ENCODE data around the gene TIMM50. TPM values are rescaled to one million over a fixed set of nuclear protein-coding genes. Genes with fewer than 3 reads are reported as not detected.

Gene TIMM50
- total and polyA plus RNA-seq, 2 of the 8 experiments (the other 6 are each of a cell fraction or from before 2014, with no cell fraction given) = 155 to 187 TPM

DNA sequence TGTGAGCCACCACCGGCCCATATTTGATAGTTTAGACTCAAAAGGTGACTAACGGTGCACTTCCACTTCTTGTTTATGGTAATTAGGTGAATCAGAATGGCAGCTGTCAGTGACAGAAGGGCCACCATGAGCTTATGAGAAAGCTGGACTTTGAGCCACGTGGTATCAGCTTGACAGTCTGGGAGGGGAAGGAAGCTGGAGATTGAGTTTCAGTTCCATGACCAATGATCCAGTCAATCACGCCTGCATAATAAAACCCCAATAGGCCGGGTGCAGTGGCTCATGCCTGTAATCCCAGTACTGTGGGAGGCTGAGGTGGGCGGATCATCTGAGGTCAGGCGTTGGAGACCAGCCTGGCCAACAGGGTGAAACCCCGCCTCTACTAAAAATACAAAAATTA, 43.9 kb downstream of the TIMM50 start:
- H3K79me2 ChIP-seq (ENCODE audit: control insufficient read depth in 1 of 2, insufficient read depth in 2 of 2, low read length in 2 of 2) = no peaks in the 10 kb centered on the region
- no peaks in the 10 kb centered on the region for H3K79me1 ChIP-seq (ENCODE audit: low read depth, low read length)
- H3K23me2 ChIP-seq (ENCODE audit: low read depth, low read length) = no peaks in the 10 kb centered on the region
- no peak overlapping the region for H3K4ac ChIP-seq (replicated peaks; ENCODE audit: insufficient read length, low read depth, low read length)
- POLR2A ChIA-PET (ENCODE audit: partially characterized antibody) = interaction anchor here (1.3 to 2.7 kb wide), 6 partner anchors 9 to 89 kb away, joined by 4 to 13 read pairs (median 6); partner anchors contain the start of gene RPS16
- no peak overlapping the region for H2BK120ac ChIP-seq (replicated peaks; ENCODE audit: low read depth, low read length)
- H4K5ac ChIP-seq (ENCODE audit: insufficient read length, low read depth, low read length) = no peak overlapping the region
- H3K4me2 ChIP-seq (ENCODE audit: insufficient read depth in 1 of 2, low read depth in 2 of 2, low read length in 2 of 2) = no peak overlapping the region
- H3K4me3 ChIP-seq (ENCODE audit: extremely low read depth in 1 of 4, insufficient read depth in 2 of 4, low read depth in 3 of 4, low read length in 4 of 4) = no peak overlapping the region
- no peak overlapping the region for H3K18ac ChIP-seq (ENCODE audit: extremely low read depth, low read length)
- 89% methylated on average over 8 of the region's 8 CpGs; no CpG with 5 or more reads in 1 of the 2 experiments for WGBS, 2 experiments (ENCODE audit: extremely low coverage in 1 of 2, insufficient coverage in 1 of 2, insufficient read length in 1 of 2, insufficient replicate concordance in 2 of 2, low coverage in 1 of 2, low lambda C conversion rate in 2 of 2, missing lambda C conversion rate in 1 of 2)
- H2BK5ac ChIP-seq (ENCODE audit: low read depth, low read length) = no peak overlapping the region
- H3K36me3 ChIP-seq (ENCODE audit: control insufficient read depth in 2 of 4, insufficient read depth in 4 of 4, low read length in 3 of 4) = peaks cover 2 to 13% (median 3%) of the 10 kb centered on the region in 4 experiments; a peak in 3 of 8 replicates
- H3K23ac ChIP-seq (ENCODE audit: insufficient read length) = no peak overlapping the region
- no peak overlapping the region for H4K8ac ChIP-seq (ENCODE audit: extremely low read depth, insufficient read depth, low read length)
- no peak overlapping the region for H2AK5ac ChIP-seq (ENCODE audit: low read depth, low read length)
- peaks cover 0 to 4% of the 10 kb centered on the region in 2 experiments for H4K20me1 ChIP-seq (replicated peaks in 1 of 2; ENCODE audit: control insufficient read depth in 1 of 2, insufficient read depth in 2 of 2, low read length in 2 of 2)
- DNase-seq (ENCODE audit: low read depth in 1 of 2, low spot score in 2 of 2) = no peak
- no peak overlapping the region for H3K9ac ChIP-seq (replicated peaks in 1 of 4; ENCODE audit: extremely low read depth in 1 of 4, low read depth in 3 of 4, low read length in 3 of 4)
- H4K91ac ChIP-seq (replicated peaks; ENCODE audit: insufficient read length, low read length) = no peak overlapping the region
- no peak overlapping the region for H3K14ac ChIP-seq (ENCODE audit: insufficient read length)
- FAIRE-seq = no peak
- H2AFZ ChIP-seq (ENCODE audit: low read length) = no peak overlapping the region
- H3K56ac ChIP-seq (replicated peaks; ENCODE audit: insufficient read length, low read depth, low read length) = no peak overlapping the region
- no peak overlapping the region for H3K27ac ChIP-seq (ENCODE audit: low read depth, low read length)
- H2BK12ac ChIP-seq (ENCODE audit: low read depth, low read length) = no peak overlapping the region
- H3K27me3 ChIP-seq (replicated peaks in 1 of 4; ENCODE audit: control insufficient read depth in 3 of 4, extremely low read depth in 1 of 4, insufficient read depth in 3 of 4, low read length in 3 of 4) = no peaks in the 10 kb centered on the region
- H3K4me1 ChIP-seq (replicated peaks in 1 of 4; ENCODE audit: control insufficient read depth in 3 of 4, insufficient read depth in 4 of 4, low read length in 3 of 4) = peaks cover 0 to 2% (median 0%) of the 10 kb centered on the region in 4 experiments; a peak in 1 of 7 replicates
- no peaks in the 10 kb centered on the region for H3K9me3 ChIP-seq (ENCODE audit: insufficient read depth in 2 of 2, low read depth in 1 of 2, low read length in 1 of 2)
- no peak overlapping the region for H2BK15ac ChIP-seq (ENCODE audit: low read length)
- CTCF ChIA-PET (ENCODE audit: partially characterized antibody) = interaction anchor here (0.8 to 4.2 kb wide), 4 partner anchors 9 to 49 kb away, joined by 3 to 21 read pairs (median 10); partner anchors contain the start of genes DLL3 and EID2B
- no peak overlapping the region for H2BK20ac ChIP-seq (ENCODE audit: low read length)
- no peak for TF ChIP-seq CBX8 (IDR thresholded peaks at IDR 0.05; ENCODE audit: borderline replicate concordance, low read depth, low read length)
- no peak for TF ChIP-seq SAP30 (IDR thresholded peaks at IDR 0.05; ENCODE audit: insufficient read depth, insufficient replicate concordance, low read length)
- TF ChIP-seq KDM4A (IDR thresholded peaks at IDR 0.05; ENCODE audit: low read depth, low read length, severe bottlenecking) = no peak
- no peak for TF ChIP-seq GABPA (IDR thresholded peaks at IDR 0.05; ENCODE audit: borderline replicate concordance, insufficient read depth, low read length)
- no peak for TF ChIP-seq BACH1 (IDR thresholded peaks at IDR 0.05; ENCODE audit: low read length)
- no peak for TF ChIP-seq JUND (IDR thresholded peaks at IDR 0.05; ENCODE audit: low read length)
- TF ChIP-seq FOSL1 (IDR thresholded peaks at IDR 0.05; ENCODE audit: insufficient read depth, low read depth, low read length) = no peak
- no peak for TF ChIP-seq SP2 (IDR thresholded peaks at IDR 0.05; ENCODE audit: low read length)
- no peak for TF ChIP-seq PHF8 (conservative IDR thresholded peaks at IDR 0.05; ENCODE audit: low read depth, low read length)
- no peak for TF ChIP-seq POU5F1 (IDR thresholded peaks at IDR 0.05; ENCODE audit: low read depth, low read length)
- TF ChIP-seq KDM1A (IDR thresholded peaks at IDR 0.05; ENCODE audit: borderline replicate concordance, low read length) = no peak

Measured in H1 (cell line).